IgD-negative memory B cell (primary cell): ENCODE results near the gene TNFRSF1B. TPM values are rescaled to one million over a fixed set of nuclear protein-coding genes. Genes with fewer than 3 reads are reported as not detected.

ENCODE experiments used
- H3K27ac Mint-ChIP-seq, 3 donors: one replicate each; pipeline ENCODE4 v1.8.0; 2020 to 2022; ENCODE audit warnings: mild to moderate bottlenecking in 3 of 3, mixed read lengths in 3 of 3, moderate library complexity in 1 of 3
- H3K27me3 Mint-ChIP-seq: one replicate; pipeline ENCODE4 v1.8.0; 2021; ENCODE audit warnings: mixed read lengths
- H3K36me3 Mint-ChIP-seq: one replicate; pipeline ENCODE4 v1.8.0; 2020; ENCODE audit warnings: mild to moderate bottlenecking, mixed read lengths
- H3K4me1 Mint-ChIP-seq, 3 donors: one replicate each; pipeline ENCODE4 v1.8.0; 2020 to 2022; ENCODE audit warnings: mixed read lengths in 3 of 3, mild to moderate bottlenecking in 1 of 3
- H3K4me3 Mint-ChIP-seq, 4 donors: one replicate each; pipeline ENCODE4 v1.8.0; 2020 to 2022; ENCODE audit warnings: mild to moderate bottlenecking in 4 of 4, mixed read lengths in 4 of 4, moderate library complexity in 3 of 4
- H3K9me3 Mint-ChIP-seq, 3 donors: one replicate each; pipeline ENCODE4 v1.8.0; 2020 to 2021; ENCODE audit warnings: mixed read lengths in 3 of 3, mild to moderate bottlenecking in 1 of 3
- polyA plus RNA-seq: library from polyadenylated mRNA; unstranded; fragments of 300-500 nt; fragmentation: Illumina TruSeq; gene quantifications from one replicate; pipeline ENCODE4 v1.2.3, GENCODE V29; 2021

TNFRSF1B gene
- polyA plus RNA-seq, 1 donor from 2014 or later: 117 TPM

- Mint-ChIP-seq H3K27ac (peak overlapping the region in 1 of 3 donors; percentile 13), H3K36me3 (peaks cover 6% of the 10 kb centered on the region), H3K4me1 (peaks cover 10 to 20% (median 17%) of the 10 kb centered on the region in 3 donors), H3K4me3 (peak overlapping the region in 1 of 4 donors; percentile 39), H3K9me3 (no peaks in the 10 kb centered on the region), H3K27me3 (no peaks in the 10 kb centered on the region)
Observed at GRCh38 chr1:12197483-12197880, 30.7 kb downstream of the TNFRSF1B start.

- H3K4me3 Mint-ChIP-seq: peak overlapping the region in 1 of 4 donors; percentile 44
- H3K27ac Mint-ChIP-seq: peak overlapping the region in 1 of 3 donors; percentile 19
- H3K4me1 Mint-ChIP-seq: peaks cover 12 to 40% (median 31%) of the 10 kb centered on the region in 3 donors
- no peaks in the 10 kb centered on the region for H3K9me3 Mint-ChIP-seq
- H3K27me3 Mint-ChIP-seq: no peaks in the 10 kb centered on the region
- H3K36me3 Mint-ChIP-seq: peaks cover 9% of the 10 kb centered on the region
Observed at GRCh38 chr1:12200208-12200607, 33.4 kb downstream of the TNFRSF1B start.

- H3K36me3 Mint-ChIP-seq: peaks cover 12% of the 10 kb centered on the region
- H3K27ac Mint-ChIP-seq: peak overlapping the region; percentile 81 to 91 (median 89)
- no peaks in the 10 kb centered on the region for H3K9me3 Mint-ChIP-seq
- no peaks in the 10 kb centered on the region for H3K27me3 Mint-ChIP-seq
- peak overlapping the region in 3 of 4 donors; percentile 58 to 79 (median 74) for H3K4me3 Mint-ChIP-seq
- peaks cover 12 to 42% (median 31%) of the 10 kb centered on the region in 3 donors for H3K4me1 Mint-ChIP-seq
Observed at GRCh38 chr1:12201352-12202189, 34.8 kb downstream of the TNFRSF1B start.

GRCh38 chr1:12202190-12202497, 35.4 kb downstream of the TNFRSF1B start:
- H3K4me3 Mint-ChIP-seq: peak overlapping the region in 2 of 4 donors; percentile 30 to 87
- no peaks in the 10 kb centered on the region for H3K27me3 Mint-ChIP-seq
- peak overlapping the region; percentile 2 to 81 (median 80) for H3K27ac Mint-ChIP-seq
- H3K36me3 Mint-ChIP-seq: peaks cover 12% of the 10 kb centered on the region
- peaks cover 12 to 42% (median 31%) of the 10 kb centered on the region in 3 donors for H3K4me1 Mint-ChIP-seq
- H3K9me3 Mint-ChIP-seq: no peaks in the 10 kb centered on the region

- peaks cover 12 to 42% (median 31%) of the 10 kb centered on the region in 3 donors for H3K4me1 Mint-ChIP-seq
- H3K4me3 Mint-ChIP-seq: peak overlapping the region in 2 of 4 donors; percentile 30 to 87
- H3K36me3 Mint-ChIP-seq: peaks cover 12% of the 10 kb centered on the region
- no peaks in the 10 kb centered on the region for H3K9me3 Mint-ChIP-seq
- H3K27ac Mint-ChIP-seq: peak overlapping the region; percentile 2 to 81 (median 80)
- H3K27me3 Mint-ChIP-seq: no peaks in the 10 kb centered on the region
Observed at GRCh38 chr1:12202577-12202976, 35.8 kb downstream of the TNFRSF1B start.

GRCh38 chr1:12203216-12204007, 36.6 kb downstream of the TNFRSF1B start:
- Mint-ChIP-seq H3K9me3 (no peaks in the 10 kb centered on the region), H3K27ac (peak overlapping the region; percentile 54 to 90 (median 63)), H3K27me3 (no peaks in the 10 kb centered on the region), H3K4me1 (peaks cover 12 to 42% (median 38%) of the 10 kb centered on the region in 3 donors), H3K4me3 (peak overlapping the region in 3 of 4 donors; percentile 20 to 84 (median 54)), H3K36me3 (peaks cover 12% of the 10 kb centered on the region)

- Mint-ChIP-seq H3K27ac (peak overlapping the region; percentile 54 to 90 (median 84)), H3K4me3 (peak overlapping the region in 2 of 4 donors; percentile 56 to 84), H3K27me3 (no peaks in the 10 kb centered on the region), H3K36me3 (peaks cover 12% of the 10 kb centered on the region), H3K4me1 (peaks cover 18 to 49% (median 44%) of the 10 kb centered on the region in 3 donors), H3K9me3 (no peaks in the 10 kb centered on the region)
Observed at GRCh38 chr1:12204140-12204539, 37.3 kb downstream of the TNFRSF1B start.

GRCh38 chr1:12204754-12205658, 38.2 kb downstream of the TNFRSF1B start:
- H3K9me3 Mint-ChIP-seq: no peaks in the 10 kb centered on the region
- H3K27me3 Mint-ChIP-seq: no peaks in the 10 kb centered on the region
- peak overlapping the region in 2 of 4 donors; percentile 81 to 84 for H3K4me3 Mint-ChIP-seq
- H3K4me1 Mint-ChIP-seq: peaks cover 18 to 56% (median 49%) of the 10 kb centered on the region in 3 donors
- H3K27ac Mint-ChIP-seq: peak overlapping the region; percentile 54 to 90 (median 84)
- peaks cover 12% of the 10 kb centered on the region for H3K36me3 Mint-ChIP-seq

- H3K36me3 Mint-ChIP-seq: peaks cover 12% of the 10 kb centered on the region
- no peak overlapping the region for H3K4me3 Mint-ChIP-seq
- H3K9me3 Mint-ChIP-seq: no peaks in the 10 kb centered on the region
Observed at GRCh38 chr1:12206238-12206637, 39.4 kb downstream of the TNFRSF1B start.

GRCh38 chr1:12206792-12207424, 40.1 kb downstream of the TNFRSF1B start:
- peaks cover 12% of the 10 kb centered on the region for H3K36me3 Mint-ChIP-seq
- no peaks in the 10 kb centered on the region for H3K27me3 Mint-ChIP-seq
- peak overlapping the region in 1 of 4 donors; percentile 41 for H3K4me3 Mint-ChIP-seq
- H3K4me1 Mint-ChIP-seq: peaks cover 17 to 63% (median 57%) of the 10 kb centered on the region in 3 donors
- no peaks in the 10 kb centered on the region for H3K9me3 Mint-ChIP-seq
- peak overlapping the region in 1 of 3 donors; percentile 10 for H3K27ac Mint-ChIP-seq

More at GRCh38 chr1:12206238-12206637, 39.4 kb downstream of the TNFRSF1B start:
- peaks cover 24 to 66% (median 59%) of the 10 kb centered on the region in 3 donors for H3K4me1 Mint-ChIP-seq
- peak overlapping the region; percentile 10 to 54 (median 40) for H3K27ac Mint-ChIP-seq
- no peaks in the 10 kb centered on the region for H3K27me3 Mint-ChIP-seq

- peak overlapping the region; percentile 1 to 66 (median 59) for H3K27ac Mint-ChIP-seq
- H3K4me3 Mint-ChIP-seq: peak overlapping the region in 2 of 4 donors; percentile 41 to 63
- peaks cover 7% of the 10 kb centered on the region for H3K36me3 Mint-ChIP-seq
- H3K4me1 Mint-ChIP-seq: peaks cover 17 to 58% (median 48%) of the 10 kb centered on the region in 3 donors
- no peaks in the 10 kb centered on the region for H3K27me3 Mint-ChIP-seq
- H3K9me3 Mint-ChIP-seq: no peaks in the 10 kb centered on the region
Observed at GRCh38 chr1:12208271-12208670, 41.5 kb downstream of the TNFRSF1B start.

- Mint-ChIP-seq H3K4me1 (peaks cover 17 to 52% (median 42%) of the 10 kb centered on the region in 3 donors), H3K27me3 (no peaks in the 10 kb centered on the region), H3K27ac (peak overlapping the region in 2 of 3 donors; percentile 59 to 66), H3K9me3 (no peaks in the 10 kb centered on the region), H3K4me3 (peak overlapping the region in 3 of 4 donors; percentile 20 to 63 (median 56)), H3K36me3 (peaks cover 7% of the 10 kb centered on the region)
Observed at GRCh38 chr1:12208764-12209494, 42.1 kb downstream of the TNFRSF1B start.

- Mint-ChIP-seq H3K4me1 (peaks cover 17 to 48% (median 37%) of the 10 kb centered on the region in 3 donors), H3K36me3 (peaks cover 7% of the 10 kb centered on the region), H3K27ac (peak overlapping the region in 2 of 3 donors; percentile 27 to 97), H3K4me3 (peak overlapping the region in 2 of 4 donors; percentile 43 to 56), H3K27me3 (no peaks in the 10 kb centered on the region), H3K9me3 (no peaks in the 10 kb centered on the region)
Observed at GRCh38 chr1:12209495-12209832, 42.7 kb downstream of the TNFRSF1B start.
